HTR-8/SVneo (cell line): ENCODE data around the gene BSG.

Source experiments
- DNase-seq: peaks from one replicate; pipeline ENCODE4 v3.0.0; 2011; ENCODE audit warnings: low spot score, mixed read lengths; ENCODE audit not compliant: insufficient read length
- FAIRE-seq: peaks from 2 replicates; lab custom pipeline; 2011; peaks lifted over from hg19 to GRCh38; lab: Jason Lieb, UNC

BSG gene

GRCh38 chr19:539429-540030 is 32.9 kb upstream of the BSG start:
- no peak for DNase-seq
- no peak for FAIRE-seq

DNA sequence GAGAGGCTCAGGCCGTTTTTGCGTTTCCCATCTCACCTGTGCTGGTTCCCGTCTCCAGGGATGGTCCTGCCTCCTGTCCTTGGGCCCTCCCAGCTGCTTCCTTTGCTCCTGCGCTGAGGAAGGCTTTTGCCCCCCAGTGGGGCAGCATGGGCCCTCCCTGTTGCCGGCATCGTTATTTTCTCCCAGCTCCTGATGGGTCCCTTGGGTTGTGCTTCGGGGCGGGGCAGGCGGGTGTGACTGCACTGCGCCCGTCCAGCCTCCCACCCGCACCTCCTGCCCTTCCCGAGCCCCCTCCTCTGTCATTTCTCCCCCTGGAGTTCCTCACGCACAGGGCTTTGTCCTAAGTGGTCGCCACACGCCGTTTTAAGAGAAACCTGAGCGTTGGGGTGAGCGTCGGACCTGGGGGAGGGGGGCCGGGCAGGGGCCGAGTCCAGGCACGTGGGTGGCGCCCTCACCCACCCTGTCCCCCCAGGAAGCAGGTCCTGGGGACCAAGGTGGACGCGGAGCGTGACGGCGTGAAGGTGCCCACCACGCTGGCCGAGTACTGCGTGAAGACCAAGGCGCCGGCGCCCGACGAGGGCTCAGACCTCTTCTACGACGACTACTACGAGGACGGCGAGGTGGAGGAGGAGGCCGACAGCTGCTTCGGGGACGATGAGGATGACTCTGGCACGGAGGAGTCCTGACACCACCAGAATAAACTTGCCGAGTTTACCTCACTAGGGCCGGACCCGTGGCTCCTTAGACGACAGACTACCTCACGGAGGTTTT is 31.3 kb upstream of the BSG start:
- FAIRE-seq (no peak), DNase-seq (no peak)

GRCh38 chr19:541699-542098 is 30.7 kb upstream of the BSG start:
- no peak for DNase-seq
- FAIRE-seq = no peak

- no peak for FAIRE-seq
- no peak for DNase-seq
Observed at GRCh38 chr19:542173-542866, 30.1 kb upstream of the BSG start.

GRCh38 chr19:543910-544608 is 28.3 kb upstream of the BSG start, which contains the start of gene GZMM:
Gene GZMM, plus strand, starts transcription at chr19:544053. Its CDS starts 19 bp downstream, at chr19:544072.
- no peak for FAIRE-seq
- no peak for DNase-seq

GRCh38 chr19:547117-547516 is 25.3 kb upstream of the BSG start:
- FAIRE-seq (no peak), DNase-seq (no peak)

- FAIRE-seq (no peak), DNase-seq (no peak)
Observed at GRCh38 chr19:547836-548720, 24.3 kb upstream of the BSG start.

DNA sequence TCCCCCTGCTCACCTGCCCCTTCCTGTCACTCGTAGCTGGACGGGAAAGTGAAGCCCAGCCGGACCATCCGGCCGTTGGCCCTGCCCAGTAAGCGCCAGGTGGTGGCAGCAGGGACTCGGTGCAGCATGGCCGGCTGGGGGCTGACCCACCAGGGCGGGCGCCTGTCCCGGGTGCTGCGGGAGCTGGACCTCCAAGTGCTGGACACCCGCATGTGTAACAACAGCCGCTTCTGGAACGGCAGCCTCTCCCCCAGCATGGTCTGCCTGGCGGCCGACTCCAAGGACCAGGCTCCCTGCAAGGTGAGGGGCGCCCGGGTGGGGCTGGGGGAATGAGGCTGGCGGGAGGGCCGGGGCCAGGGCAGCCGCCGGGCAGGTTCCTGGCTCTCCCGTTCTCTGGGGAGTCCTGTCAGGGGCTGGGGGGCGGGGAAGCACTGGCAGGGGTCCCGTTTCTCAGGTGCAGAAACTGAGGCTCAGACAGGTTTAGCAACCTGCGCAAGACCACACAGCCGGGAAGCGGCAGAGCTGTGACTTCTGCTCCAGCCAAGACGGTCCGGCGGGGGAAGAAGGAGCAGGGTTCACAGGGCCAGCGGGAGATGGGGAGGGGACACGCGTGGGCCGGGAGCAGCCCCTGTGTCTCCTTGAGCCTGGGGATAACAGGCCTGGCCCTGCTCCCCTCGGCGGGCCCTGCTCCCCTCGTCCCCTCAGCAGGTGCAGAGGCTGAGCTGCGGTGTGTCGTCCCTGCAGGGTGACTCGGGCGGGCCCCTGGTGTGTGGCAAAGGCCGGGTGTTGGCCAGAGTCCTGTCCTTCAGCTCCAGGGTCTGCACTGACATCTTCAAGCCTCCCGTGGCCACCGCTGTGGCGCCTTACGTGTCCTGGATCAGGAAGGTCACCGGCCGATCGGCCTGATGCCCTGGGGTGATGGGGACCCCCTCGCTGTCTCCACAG is 23.2 kb upstream of the BSG start:
- DNase-seq (no peak), FAIRE-seq (no peak)

GRCh38 chr19:554817-555216 is 17.6 kb upstream of the BSG start:
- no peak for FAIRE-seq
- DNase-seq = no peak

GRCh38 chr19:555474-555808 is 17.0 kb upstream of the BSG start:
- FAIRE-seq = no peak
- DNase-seq = no peak

GRCh38 chr19:556611-557382 is 15.6 kb upstream of the BSG start:
- no peak for DNase-seq
- FAIRE-seq = no peak

- DNase-seq (no peak), FAIRE-seq (no peak)
Observed at GRCh38 chr19:558770-559439, 13.5 kb upstream of the BSG start.

DNA sequence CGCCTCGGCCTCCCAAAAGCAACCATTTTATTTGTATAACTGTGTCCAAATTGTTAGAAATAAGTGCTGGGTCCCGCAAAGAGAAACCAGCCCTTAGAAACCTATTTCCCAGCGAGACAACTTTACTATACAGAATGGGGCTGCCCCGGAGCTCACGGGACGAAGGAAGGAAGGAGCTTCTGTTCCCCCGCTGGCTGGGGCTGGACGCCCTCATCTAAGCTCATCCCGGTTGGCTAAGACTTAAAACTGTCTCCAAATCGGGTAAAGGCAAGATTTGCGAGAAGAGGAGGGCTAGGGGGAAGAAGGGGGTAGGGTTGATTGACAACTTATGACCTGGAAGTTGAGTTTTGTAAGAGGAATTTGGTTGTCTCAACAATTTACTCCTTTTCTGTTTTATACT is 12.3 kb upstream of the BSG start:
- FAIRE-seq (no peak), DNase-seq (no peak)

GRCh38 chr19:566403-566802 is 6.0 kb upstream of the BSG start:
- DNase-seq (no peak), FAIRE-seq (no peak)

DNA sequence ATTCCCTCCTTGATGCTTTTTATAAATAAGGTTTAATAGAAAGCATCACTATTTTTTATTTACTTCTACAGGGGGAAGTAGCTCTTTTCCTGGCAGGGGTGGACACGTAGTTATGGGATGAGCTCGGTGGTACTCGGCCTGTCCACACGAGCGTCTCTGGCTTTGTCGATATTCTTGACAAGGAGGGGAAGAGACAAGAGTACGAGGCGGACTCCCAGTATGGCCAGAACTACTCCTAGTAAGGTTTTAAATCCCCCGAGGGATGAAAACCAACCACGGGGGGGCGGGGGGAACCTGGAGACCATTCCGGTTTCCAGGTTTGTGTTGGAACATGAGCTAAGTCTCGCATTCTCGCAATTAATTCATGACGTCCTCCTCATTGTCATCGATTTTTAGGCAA is 5.6 kb upstream of the BSG start:
- FAIRE-seq (no peak), DNase-seq (no peak)

- DNase-seq (no peak), FAIRE-seq (no peak)
Observed at GRCh38 chr19:567296-567900, 5.0 kb upstream of the BSG start.

- no peak for FAIRE-seq
- no peak for DNase-seq
Observed at GRCh38 chr19:570251-570686, 2.1 kb upstream of the BSG start.
